ENCODE results near the gene FAM3A. TPM values are rescaled to one million over a fixed set of nuclear protein-coding genes. Genes with fewer than 3 reads are reported as not detected.

FAM3A gene
- total RNA-seq, 1 donor = 24.6 TPM

- peak overlapping the region; percentile 73 for H3K4me3 ChIP-seq (ENCODE audit: low read depth, low read length)
- TF ChIP-seq CTCF (IDR thresholded peaks at IDR 0.05; ENCODE audit: insufficient read depth, low read depth, low read length) = no peak
- peak; percentile 47 for DNase-seq (ENCODE audit: low read depth)
Measured at GRCh38 chrX:154515090-154515965, 704 bp downstream of the FAM3A start.

GRCh38 chrX:154513716-154514115 is 2.3 kb downstream of the FAM3A start:
- no peak for DNase-seq (ENCODE audit: low read depth)
- TF ChIP-seq CTCF (IDR thresholded peaks at IDR 0.05; ENCODE audit: insufficient read depth, low read depth, low read length) = no peak

GRCh38 chrX:154512879-154513553 is 3.0 kb downstream of the FAM3A start:
- DNase-seq (ENCODE audit: low read depth) = no peak
- no peak overlapping the region for H3K4me3 ChIP-seq (ENCODE audit: low read depth, low read length)
- no peak for TF ChIP-seq CTCF (IDR thresholded peaks at IDR 0.05; ENCODE audit: insufficient read depth, low read depth, low read length)

More at GRCh38 chrX:154513716-154514115, 2.3 kb downstream of the FAM3A start:
- no peak overlapping the region for H3K4me3 ChIP-seq (ENCODE audit: low read depth, low read length)

GRCh38 chrX:154511761-154512160 is 4.3 kb downstream of the FAM3A start:
- no peak for TF ChIP-seq CTCF (IDR thresholded peaks at IDR 0.05; ENCODE audit: insufficient read depth, low read depth, low read length)
- no peak overlapping the region for H3K4me3 ChIP-seq (ENCODE audit: low read depth, low read length)
- no peak for DNase-seq (ENCODE audit: low read depth)

- no peak overlapping the region for H3K4me3 ChIP-seq (ENCODE audit: low read depth, low read length)
- TF ChIP-seq CTCF (IDR thresholded peaks at IDR 0.05; ENCODE audit: insufficient read depth, low read depth, low read length) = no peak
- DNase-seq (ENCODE audit: low read depth) = no peak
Measured at GRCh38 chrX:154509455-154509854, 6.6 kb downstream of the FAM3A start.

- no peak overlapping the region for H3K4me3 ChIP-seq (ENCODE audit: low read depth, low read length)
- no peak for TF ChIP-seq CTCF (IDR thresholded peaks at IDR 0.05; ENCODE audit: insufficient read depth, low read depth, low read length)
- DNase-seq (ENCODE audit: low read depth) = no peak
Measured at GRCh38 chrX:154508384-154508745, 7.7 kb downstream of the FAM3A start.

Measured in fibroblast of villous mesenchyme (primary cell).